Retina (tissue), 1 donor: ENCODE data around the gene IPO13.

Experiments used
- DNase-seq: peaks from one replicate; pipeline ENCODE4 v3.0.0-alpha.2; 2016

The IPO13 gene

DNA sequence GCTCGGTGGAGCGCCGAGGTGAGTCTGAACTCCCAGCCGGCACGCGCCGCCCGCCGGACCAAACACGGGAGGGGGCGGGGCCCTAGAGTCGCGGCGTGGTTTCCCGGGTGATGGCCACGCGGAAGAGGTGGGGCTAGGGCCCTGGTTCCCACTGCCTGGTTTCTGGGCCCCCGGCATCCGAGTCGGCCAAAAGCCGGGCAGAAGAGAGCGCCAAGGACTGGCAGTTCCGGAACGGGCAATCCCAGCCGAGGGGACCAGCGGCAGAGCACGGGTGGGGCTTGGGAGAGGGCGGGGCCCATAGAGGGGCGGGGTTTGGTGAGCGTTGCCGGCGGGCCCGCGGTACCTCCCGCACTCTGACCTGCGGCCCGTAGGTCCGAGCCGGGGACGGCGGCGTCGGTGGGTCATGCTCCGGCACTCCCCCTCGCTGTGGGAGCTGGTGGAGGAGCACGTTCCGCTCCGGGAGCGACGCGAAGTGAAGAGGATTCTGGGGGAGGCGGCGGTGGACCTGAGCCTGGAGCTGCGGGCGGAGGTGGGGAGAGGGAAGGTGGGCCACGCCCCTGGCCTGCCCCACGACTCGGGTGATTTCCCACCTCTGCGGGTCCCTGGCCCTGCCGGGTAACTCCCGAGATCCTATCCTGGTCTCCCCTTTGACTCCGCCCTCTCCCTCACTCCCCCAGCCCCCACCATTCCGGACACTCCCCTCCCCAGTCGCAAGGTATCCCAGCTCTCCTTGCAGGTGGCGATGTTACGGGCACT is 44.9 kb downstream of the IPO13 start, which contains the start of gene CCDC24:
TSS of gene CCDC24 (plus strand) at position 124 of the 756 bp plus-strand sequence. CDS start at position 404, 280 bp downstream.
- peak; percentile 85 for DNase-seq

DNA sequence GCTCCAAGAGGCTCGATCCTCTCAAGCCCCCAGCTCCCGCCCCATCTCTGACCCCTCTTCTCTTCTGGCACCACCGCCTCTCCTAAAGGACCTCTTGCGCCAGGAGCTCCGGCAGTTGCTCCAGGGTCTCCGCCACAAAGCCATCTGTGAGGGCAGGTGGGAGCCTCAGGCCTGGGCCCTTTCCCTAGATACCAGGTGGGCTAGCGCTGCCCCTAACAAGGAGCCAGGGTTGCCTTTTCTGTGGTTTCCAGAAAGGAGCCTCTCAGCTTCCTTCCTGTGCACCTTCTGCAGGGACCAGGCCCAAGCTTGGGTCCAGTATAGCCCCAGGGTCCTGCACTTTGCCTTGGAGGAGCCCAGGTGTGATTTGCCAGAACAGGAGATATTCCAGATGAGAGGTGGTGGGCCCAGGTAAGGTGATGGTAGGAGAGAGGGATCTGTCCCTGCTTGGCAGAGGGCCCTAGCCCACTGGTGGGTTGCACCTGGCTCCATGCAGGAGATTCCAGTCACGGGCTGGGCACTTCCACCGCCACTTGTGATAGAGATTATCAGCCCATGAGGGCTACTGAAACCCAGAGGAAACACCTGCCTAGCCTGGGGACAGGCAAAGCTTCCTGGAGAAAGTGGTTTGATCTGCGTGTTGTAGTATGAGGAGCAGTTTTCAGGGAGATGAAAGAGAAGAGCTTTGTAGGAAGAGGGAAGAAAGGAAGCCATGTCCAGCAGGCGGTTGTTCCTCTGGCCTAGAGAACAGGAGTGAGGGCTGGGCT is 45.7 kb downstream of the IPO13 start:
- no peak for DNase-seq

DNA sequence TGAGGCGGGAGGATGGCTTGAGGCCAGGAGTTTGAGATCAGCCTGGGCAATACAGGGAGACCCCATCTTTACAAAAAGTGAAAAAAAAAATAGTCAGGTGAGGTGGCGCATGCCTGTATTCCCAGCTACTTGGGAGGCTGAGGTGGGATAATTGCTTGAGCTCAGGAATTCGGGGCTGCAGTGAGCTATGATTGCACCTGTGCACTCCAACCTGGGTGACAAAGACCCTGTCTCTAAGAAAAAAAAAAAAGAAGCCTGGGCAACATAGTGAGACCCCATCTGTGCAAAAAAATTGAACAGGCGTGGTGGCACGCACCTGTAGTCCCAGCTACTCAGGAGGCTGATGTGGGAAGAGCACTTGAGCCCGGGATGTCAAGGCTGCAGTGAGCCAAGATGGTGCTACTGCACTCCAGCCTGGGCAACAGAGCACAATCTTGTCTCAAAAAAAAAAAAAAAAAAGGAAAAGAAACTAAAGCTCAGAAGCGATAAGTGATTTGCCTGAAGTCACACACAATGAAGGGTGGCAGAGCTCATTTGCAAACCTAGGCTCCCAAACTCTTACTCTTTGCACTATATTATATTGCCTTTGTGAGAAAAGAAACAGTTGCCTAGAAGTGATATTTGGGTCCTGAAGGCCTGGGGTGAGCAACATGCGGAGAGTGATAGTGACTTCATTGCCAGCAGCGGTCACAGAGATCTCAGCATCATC is 46.6 kb downstream of the IPO13 start:
- no peak for DNase-seq

DNA sequence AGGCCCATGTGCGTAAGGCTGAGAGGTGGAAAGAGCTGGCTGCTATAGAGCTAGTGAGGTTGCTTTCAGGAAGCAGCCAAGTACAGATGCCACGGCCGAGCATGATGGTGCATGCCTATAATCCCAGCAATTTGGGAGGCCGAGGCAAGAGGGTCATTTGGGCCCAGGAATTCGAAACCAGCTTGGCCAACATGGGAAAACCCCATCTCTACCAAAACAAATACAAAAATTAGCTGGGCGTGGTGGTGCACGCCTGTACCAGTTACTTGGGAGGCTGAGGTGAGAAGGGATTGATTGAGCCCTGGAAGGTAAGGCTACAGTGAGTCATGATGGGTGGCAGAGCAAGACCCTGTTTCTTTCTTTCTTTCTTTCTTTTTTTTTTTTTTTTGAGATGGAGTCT is 47.3 kb downstream of the IPO13 start:
- no peak for DNase-seq

DNA sequence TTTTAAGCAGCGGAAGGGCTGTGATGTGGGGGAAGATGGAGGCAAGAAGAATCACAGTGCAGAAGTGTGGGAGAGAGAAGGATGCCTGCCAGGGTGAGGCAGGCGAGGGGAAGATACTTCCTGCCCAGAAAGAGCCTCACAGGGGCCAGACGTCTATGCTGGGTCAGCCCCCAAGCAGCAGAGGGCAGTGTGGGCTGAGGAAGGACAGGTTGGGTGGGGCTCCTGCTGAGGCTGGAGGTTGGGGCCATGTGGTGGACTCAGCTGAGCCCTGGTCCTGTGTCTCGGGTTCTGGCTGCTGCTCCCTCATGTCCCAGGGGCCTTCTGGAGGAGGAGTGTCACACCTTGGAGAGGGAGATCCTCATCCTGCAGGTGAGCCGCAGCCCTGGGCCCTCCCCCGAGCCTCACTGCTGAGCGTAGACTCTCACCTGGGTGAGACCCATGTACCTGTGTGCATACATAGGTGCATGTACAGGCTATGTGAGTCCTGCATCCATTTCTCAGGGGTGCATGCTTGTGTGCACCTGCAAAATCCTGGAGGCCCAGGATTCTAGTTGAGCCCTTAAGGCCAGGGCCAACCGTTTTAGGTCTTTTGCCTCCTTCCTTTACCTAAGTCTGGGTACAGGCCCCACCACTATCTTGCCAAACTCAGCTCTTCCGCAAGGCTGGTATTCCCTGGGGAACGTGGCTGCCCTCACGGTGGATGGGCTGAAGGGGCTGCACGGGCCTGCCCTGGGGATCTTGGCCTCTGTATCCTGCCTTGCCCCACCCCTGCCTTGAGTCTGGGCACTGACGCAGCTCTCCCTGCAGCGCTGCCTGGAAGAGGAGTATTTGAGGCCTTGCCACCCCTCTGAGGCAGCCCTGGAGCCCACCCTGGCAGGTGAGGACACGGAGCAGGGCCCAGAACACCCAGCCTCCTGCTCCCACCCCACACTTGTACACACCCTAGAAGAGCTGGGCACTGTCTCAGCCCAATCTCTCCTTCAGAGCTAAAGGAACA is 48.3 kb downstream of the IPO13 start:
- DNase-seq: no peak

DNA sequence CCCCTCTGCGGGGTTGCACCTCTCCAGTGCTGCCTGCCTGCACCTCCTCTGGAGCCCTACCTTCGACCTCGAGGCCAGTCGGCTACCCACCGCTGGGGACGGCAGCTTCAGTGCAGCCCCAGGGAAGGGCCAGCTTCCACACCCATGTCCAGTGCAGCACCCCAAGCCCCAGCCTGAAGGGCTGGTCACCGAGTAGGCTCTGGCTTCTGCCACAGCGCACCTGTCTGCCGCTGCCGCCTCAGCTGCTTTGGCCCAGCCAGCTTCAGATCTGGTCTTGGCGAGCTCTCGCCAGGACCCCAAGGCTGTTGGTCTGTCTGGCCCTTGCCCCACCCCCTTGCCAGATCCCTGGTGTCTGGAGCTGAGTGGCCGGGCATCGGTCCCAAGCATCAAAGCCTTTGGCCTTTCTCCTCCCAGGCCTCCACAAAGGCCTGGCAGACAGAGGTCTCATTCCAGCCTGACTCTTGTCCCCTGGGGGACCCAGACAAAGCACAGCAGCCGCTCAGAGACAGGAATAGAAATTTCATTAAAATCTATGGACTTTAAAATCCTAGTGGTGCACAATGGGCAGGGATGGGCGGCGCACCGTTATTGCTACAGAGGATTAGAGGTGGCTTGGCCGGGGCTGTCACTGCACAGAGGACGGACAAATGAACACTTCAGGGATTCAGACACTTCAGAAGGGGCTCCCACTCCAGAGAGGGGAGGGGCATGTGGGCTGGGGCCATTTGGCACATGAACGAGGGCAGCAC is 49.4 kb downstream of the IPO13 start:
- DNase-seq: peak; percentile 28

DNA sequence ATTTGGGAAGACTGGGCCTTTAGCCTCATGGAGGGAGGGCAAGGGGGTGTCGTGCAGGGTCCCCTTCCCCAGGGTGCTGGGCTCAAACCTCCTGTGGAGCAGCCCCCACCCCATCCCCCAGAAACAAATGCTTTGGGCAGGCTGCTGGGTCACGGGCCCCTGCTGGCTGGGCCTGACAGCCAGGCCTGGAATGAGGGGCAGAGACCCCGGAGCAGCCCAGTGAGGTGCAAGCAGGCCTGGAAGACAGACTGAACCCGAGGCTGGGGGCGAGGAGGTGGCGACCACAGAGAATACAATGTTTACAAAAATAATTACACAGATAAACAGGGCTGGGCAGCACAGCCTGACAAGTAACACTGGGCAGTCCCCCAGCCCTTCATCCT is 50.0 kb downstream of the IPO13 start:
- peak; percentile 28 for DNase-seq

DNA sequence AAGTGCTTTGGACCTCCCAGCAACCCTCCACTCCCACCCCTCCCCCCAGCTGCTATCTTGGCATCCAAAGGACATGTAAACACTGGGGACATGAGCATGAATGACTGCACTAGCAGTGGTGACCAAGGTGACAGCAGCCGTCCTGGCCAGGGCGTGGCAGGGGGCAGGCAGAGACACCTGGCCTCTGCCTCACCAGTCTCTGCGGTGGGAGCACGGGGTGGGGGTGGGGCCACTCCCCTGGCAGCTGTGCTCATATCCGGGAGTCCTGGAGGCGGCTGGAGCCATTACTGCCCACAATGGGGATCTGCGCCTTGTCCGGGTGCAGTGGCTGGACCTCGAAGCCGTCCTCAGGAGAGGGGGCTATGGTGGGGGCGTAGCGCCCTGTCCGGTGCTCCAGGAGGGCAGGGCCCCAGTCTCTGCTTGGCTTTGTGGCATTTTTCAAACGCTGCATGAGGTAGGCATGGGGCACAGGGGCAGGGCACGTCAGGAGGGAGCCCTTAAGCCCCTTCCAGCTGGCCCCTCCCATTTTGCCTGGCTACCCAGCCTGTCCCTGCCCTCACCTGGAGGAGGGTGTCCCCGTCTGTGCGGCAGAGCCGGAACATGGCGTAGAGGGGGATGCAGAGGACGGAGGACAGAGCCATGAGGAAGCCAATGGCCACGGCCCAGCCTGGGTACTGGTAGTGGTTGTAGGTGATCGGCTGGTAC is 50.7 kb downstream of the IPO13 start:
- no peak for DNase-seq

DNA sequence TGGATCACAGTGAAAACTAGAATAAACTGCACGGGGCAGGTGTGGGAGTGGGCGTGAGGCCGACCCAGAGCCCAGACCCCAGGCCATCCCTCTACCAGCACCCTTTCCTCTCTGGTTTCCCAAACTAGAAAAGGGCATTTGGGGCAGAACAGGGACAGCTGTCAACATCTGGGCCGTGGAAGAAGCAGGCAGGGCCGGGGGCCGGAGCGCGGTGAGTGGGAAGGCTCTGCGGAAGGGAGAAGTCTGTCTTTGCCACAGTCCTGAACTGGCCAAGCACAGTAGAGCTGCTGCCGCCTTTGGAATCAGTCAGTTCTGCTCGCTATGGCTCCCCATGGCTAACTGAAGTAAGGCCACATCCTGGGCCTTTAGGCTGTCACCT is 51.2 kb downstream of the IPO13 start:
- no peak for DNase-seq

DNA sequence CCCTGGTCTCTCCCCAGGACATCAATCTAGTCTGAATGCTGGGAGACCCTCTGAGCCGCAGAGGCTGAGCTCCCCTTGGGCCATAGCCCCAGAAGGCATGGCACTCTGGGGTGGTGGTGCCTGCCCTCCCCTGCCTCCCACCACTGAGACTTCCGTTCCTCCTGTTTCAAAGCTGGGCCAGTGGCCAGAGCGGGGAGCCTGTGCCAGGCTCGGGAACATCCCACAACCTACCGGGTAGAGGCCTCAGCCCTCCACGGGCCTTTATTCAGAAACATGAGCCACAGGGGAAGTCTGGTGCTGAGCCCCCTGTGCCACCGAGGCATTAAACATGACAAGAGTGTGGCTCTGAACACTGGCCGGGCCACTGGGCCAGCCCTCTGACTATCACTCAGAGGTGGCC is 52.7 kb downstream of the IPO13 start:
- DNase-seq: no peak

DNA sequence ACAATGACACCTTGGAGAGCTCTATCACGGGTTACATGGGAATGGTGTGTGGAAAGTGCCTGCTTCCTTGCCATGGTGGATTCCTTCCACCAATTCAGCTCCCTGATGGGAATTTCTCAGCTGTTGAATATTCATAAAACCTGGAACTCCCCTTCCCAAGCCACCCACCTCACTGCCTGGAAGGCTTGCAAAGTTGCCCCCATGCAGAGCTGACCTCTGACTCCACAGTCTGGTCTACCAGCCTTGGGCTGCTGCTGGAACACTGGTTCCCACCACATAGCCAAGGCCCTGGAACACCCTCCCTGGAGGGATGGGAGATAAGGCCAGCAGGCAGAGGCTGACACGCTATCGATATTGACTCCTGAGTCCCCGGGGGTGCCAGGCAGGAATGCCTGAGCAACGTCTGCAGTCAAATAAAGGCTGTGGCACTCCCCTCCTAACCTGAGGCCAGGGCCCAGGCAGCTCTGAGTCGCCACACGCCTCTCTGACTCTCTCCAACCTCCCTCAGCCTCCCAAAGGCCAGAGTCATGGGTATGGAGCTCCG is 53.4 kb downstream of the IPO13 start:
- no peak for DNase-seq

DNA sequence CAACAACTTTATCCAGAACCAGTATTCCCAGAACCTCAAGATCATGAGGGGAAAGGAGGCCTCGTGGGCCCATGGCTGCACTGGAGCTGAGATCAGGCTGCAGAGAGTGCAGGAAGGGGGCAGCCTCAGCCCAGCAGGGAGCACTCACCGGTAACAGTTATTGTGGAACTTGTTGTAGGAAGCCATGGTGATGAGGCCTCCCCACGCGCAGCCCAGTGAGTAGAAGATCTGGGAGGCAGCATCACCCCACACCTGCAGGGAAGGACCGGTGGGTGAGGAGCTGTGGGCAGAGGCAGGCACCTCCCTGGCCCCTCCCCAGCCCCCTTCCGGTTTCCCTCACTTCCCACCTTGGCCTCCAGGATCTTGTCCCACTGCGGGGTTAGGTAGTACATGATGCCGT is 55.4 kb downstream of the IPO13 start:
- DNase-seq: no peak

DNA sequence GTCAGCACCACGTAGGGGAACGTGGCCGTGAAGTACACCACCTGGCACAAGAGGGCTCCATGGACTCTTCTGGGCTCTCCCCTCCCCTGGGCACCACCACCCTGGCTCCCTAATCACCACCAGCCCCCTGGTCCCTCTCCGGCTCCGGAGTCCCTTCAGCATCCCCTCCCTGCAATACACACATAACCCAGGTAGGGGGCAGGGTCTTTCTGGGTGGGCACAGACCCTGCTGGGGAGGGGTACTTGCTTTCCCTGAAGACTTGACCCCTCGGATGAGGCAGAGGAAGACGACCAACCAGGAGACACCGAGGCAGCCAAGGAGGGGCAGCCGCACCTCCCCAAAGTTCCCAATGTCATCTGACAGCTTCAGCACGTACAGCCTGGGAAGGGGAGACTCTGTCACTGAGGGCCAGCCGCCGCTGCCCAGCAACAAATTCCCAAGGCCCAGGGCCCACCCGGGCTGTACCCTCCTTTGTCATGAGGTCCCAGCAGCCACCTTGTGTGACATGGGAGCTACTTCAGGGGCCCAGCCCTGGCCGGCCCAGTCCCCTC is 55.9 kb downstream of the IPO13 start:
- no peak for DNase-seq

DNA sequence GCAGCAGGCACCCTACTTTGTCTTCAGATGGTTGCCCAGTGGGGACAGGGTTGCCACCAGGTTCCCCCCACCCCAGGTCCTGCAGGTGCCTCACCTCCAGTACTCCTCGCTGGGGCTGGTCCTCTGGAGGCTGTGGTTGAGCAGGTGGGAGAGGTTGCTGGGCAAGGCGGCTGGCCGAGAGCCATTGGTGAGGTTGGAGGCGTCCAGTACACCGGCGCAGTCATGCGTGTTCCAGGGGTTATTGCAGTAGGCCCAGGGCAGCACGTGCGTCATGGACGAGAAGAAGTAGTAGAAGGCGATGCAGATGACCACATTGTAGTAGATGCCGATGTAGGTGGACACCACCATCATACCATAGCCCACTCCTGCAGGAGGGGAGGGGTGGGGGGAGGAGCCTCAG is 61.5 kb downstream of the IPO13 start:
- DNase-seq: no peak

DNA sequence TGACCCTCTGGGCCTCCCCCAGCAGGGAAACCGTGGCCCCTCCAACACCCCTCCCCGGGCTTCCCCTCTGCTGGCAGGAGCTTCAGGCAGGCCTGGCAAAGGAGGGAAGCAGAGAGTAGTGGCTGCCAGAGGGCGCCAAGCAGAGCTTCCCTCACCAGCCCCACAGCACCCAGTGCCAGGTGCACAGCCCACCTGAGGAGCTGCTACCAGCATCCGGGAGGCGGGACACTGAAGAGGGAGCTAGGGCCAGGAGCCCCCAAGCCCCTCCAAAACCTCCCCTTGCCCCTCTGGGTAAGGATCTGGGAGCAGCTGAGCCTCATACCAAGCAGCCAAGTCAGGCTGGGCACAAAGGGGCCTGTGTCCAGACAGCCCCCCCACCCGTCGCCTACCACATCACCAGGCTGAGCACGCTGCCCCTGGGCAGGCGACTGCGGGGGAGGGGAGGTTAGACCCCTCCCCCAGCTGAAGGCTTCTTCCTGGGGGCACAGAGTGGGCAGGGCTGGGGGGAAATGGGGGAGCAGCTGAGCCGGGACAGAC is 64.3 kb downstream of the IPO13 start:
- DNase-seq: no peak

DNA sequence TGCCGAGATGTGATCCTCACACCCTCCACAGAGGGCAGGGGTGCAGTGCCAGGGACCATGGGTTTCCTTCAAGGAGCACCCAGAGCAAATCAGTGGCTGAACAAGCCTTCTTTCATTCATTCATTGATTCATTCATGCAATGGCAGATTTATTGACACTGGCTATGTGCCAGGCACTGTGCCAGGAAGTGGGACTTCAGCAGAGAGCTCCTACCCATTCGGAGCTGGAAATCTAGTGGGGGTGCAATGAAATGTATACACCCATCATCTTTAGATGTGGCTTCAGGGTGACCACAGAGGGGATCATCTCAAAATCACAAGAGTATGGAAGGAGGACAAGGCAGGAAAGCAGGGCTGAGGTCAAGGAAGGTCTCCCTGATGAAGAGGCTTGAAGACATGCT is 65.7 kb downstream of the IPO13 start:
- no peak for DNase-seq

DNA sequence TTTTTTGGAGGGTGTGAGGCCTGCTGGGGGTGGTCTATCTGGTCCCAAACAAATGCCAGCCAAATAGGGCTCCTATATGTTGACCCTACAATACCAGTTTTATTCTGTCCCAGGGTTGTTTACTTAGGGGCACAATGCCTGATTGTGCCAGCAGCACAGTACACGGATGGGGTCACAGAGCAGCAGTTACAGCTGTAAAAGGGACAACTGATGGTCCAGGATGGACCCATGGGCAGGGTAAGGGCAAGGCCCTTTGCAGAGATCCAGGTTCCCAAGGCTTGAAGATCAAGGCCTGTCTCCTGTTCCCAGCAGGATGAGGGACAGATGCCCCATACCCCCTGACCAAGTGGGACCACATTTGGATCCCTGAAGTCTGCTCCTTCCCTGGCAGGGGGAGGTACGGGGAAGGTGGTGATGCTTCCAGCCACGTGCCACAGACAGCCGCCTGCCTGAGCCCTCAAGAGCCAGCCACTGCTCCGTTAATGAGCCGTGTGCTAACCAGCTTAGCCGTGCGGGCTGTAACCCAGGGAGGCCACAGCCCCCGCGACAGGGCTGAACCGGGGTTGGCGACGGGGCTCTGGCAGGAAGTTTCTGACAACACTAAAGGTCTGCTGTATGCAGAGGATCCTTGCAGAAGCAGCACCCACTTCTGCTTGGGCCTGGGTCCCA is 66.3 kb downstream of the IPO13 start:
- DNase-seq: peak; percentile 79

DNA sequence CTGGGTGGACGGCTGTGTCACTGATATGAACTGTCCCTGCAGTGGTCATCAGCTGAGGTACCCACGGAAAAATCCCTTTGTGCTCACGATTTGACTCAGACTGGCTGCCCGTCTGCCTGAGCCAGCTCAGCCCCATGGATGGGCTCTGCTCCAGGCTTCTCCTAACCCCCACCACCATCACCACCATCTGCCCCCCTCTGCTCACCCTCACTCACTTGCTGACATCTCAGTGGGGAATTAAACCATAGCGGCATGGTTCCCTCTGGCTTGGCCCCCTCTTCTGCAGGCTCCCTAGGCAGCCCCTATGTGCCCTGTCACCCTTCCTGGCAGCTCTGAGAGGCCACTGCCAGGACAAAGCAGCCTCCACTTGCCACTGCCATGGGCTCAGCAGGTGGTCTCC is 67.2 kb downstream of the IPO13 start:
- DNase-seq: no peak

DNA sequence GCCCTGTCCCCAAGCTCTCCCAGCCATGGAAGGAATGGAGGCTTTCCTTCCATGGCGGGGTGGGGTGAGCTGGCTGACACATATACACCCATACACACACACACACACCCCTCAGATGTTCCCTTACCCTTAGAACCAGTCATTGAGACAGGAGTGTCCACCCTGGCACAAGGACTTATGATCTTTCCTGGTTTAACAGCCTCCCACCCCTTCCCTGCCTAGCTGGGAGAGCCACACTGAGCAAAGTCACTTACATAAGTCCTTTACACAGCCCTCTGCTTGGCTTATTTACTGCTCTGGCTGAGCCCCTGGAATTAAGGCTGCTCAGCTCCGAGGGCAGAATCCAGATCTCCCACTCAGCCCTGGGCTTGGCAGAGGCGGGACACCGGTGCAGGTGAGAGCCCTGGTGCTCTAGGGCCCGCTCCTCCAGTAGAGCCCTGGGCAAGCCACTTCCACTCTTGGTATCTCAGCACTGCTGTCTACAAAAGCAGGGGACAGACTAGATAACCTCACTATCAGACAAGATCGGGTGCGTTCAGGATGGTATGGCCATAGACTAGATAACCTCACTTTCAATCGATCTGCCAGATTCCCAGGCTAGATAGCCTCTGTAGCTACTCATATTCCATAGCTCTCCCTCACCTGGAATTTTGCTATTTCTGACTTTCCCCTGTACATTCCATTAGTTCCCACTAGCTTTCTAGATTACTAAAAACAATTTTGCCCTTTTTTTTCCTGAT is 67.8 kb downstream of the IPO13 start:
- DNase-seq: no peak
